ENCODE results near the gene SYT6. TPM values are rescaled to one million over a fixed set of nuclear protein-coding genes. Genes with fewer than 3 reads are reported as not detected.

The SYT6 gene
- total and polyA plus RNA-seq, 7 donors = 0.32 to 1.9 (median 0.46) TPM; not detected in 3

- no peak for TF ChIP-seq POLR2A (IDR thresholded peaks at IDR 0.05)
- no peak for TF ChIP-seq EP300 (IDR thresholded peaks at IDR 0.05)
- TF ChIP-seq POLR2AphosphoS5 (IDR thresholded peaks at IDR 0.05) = no peak
- no peak for TF ChIP-seq CTCF (IDR thresholded peaks at IDR 0.05)
- no peaks in the 10 kb centered on the region for H3K36me3 ChIP-seq
- H3K27ac ChIP-seq = no peak overlapping the region
- peak; percentile 6 for DNase-seq
- H3K4me1 ChIP-seq = no peaks in the 10 kb centered on the region
- H3K4me3 ChIP-seq = no peak overlapping the region
- H3K9me3 ChIP-seq = no peaks in the 10 kb centered on the region
- no peaks in the 10 kb centered on the region for H3K27me3 ChIP-seq
- WGBS, 2 donors = 79 to 85% methylated on average over 4 of the region's 4 CpGs
- intact Hi-C loops (cut with DNase I) = no loop called here
Measured at GRCh38 chr1:114130213-114130612, 23.5 kb downstream of the SYT6 start.

- no peaks in the 10 kb centered on the region for H3K4me1 ChIP-seq
- WGBS, 2 donors = 78 to 91% methylated on average over 6 of the region's 6 CpGs
- H3K9me3 ChIP-seq = no peaks in the 10 kb centered on the region
- H3K27ac ChIP-seq = no peak overlapping the region
- no peak overlapping the region for H3K4me3 ChIP-seq
- intact Hi-C loops (cut with DNase I) = no loop called here
- peak; percentile 53 for DNase-seq
- TF ChIP-seq EP300 (IDR thresholded peaks at IDR 0.05) (no peak), CTCF (IDR thresholded peaks at IDR 0.05) (no peak), POLR2AphosphoS5 (IDR thresholded peaks at IDR 0.05) (no peak), POLR2A (IDR thresholded peaks at IDR 0.05) (no peak)
- H3K36me3 ChIP-seq = no peaks in the 10 kb centered on the region
- no peaks in the 10 kb centered on the region for H3K27me3 ChIP-seq
Measured at GRCh38 chr1:114128293-114128692, 25.4 kb downstream of the SYT6 start.

GRCh38 chr1:114126261-114127095 is 27.2 kb downstream of the SYT6 start:
- Histone ChIP-seq H3K27ac (no peak overlapping the region), H3K4me1 (no peaks in the 10 kb centered on the region), H3K4me3 (no peak overlapping the region), H3K36me3 (no peaks in the 10 kb centered on the region), H3K27me3 (no peaks in the 10 kb centered on the region), H3K9me3 (no peaks in the 10 kb centered on the region)
- TF ChIP-seq POLR2A (IDR thresholded peaks at IDR 0.05) = no peak
- TF ChIP-seq CTCF (IDR thresholded peaks at IDR 0.05) = no peak
- TF ChIP-seq POLR2AphosphoS5 (IDR thresholded peaks at IDR 0.05) = no peak
- TF ChIP-seq EP300 (IDR thresholded peaks at IDR 0.05) = no peak
- intact Hi-C loops (cut with DNase I) = no loop called here
- DNase-seq = peak; percentile 54
- 70 to 86% methylated on average over 10 of the region's 10 CpGs for WGBS, 2 donors

- Histone ChIP-seq H3K4me3 (no peak overlapping the region), H3K27me3 (no peaks in the 10 kb centered on the region), H3K9me3 (no peaks in the 10 kb centered on the region), H3K36me3 (no peaks in the 10 kb centered on the region), H3K27ac (no peak overlapping the region), H3K4me1 (no peaks in the 10 kb centered on the region)
- intact Hi-C loops (cut with DNase I) = no loop called here
- DNase-seq = peak; percentile 51
- no peak for TF ChIP-seq POLR2AphosphoS5 (IDR thresholded peaks at IDR 0.05)
- TF ChIP-seq CTCF (IDR thresholded peaks at IDR 0.05) = no peak
- no peak for TF ChIP-seq POLR2A (IDR thresholded peaks at IDR 0.05)
- TF ChIP-seq EP300 (IDR thresholded peaks at IDR 0.05) = no peak
- 89 to 90% methylated on average over 7 of the region's 7 CpGs for WGBS, 2 donors
Measured at GRCh38 chr1:114124644-114125043, 29.0 kb downstream of the SYT6 start.
